Spleen (tissue), 7 donors: ENCODE data around the gene KCNRG.

Experiments
- POLR2A ChIP-seq, 3 donors: fragments of 450-650 bp; IDR thresholded peaks; one replicate each; pipeline ENCODE4 v1.5.1; 2017; ENCODE audit warnings: antibody characterized with exemption in 3 of 3, mild to moderate bottlenecking in 1 of 3
- POLR2AphosphoS5 ChIP-seq, 3 donors: sonication (generic); formaldehyde crosslinking; IDR thresholded peaks; one replicate each; pipeline ENCODE4 v1.5.1; 2017; ENCODE audit warnings: antibody characterized with exemption in 3 of 3
- TF ChIP-seq, protein P1 (sequence below), 11 experiments: fragments of 200-600 bp in 7 of 11; fragments of 450-650 bp in 4 of 11; sonication (generic) in 4 of 11; IDR thresholded peaks in 8 of 11; conservative IDR thresholded peaks in 3 of 11; 1 replicate in 7 of 11; 2 replicates in 4 of 11; pipeline versions ENCODE4 v1.4.0 to v1.8.0; 2016 to 2021; ENCODE audit warnings: antibody characterized with exemption in 11 of 11, inconsistent platforms in 4 of 11, mild to moderate bottlenecking in 1 of 11
- donor health status: DM: no; HTN: no; CAD: no; lungs with moderate emphysema.
- donor health status: DM: no; HTN: no; CAD: no.
- donor health status: DM: no; HTN: no; CAD: no.

DNA sequence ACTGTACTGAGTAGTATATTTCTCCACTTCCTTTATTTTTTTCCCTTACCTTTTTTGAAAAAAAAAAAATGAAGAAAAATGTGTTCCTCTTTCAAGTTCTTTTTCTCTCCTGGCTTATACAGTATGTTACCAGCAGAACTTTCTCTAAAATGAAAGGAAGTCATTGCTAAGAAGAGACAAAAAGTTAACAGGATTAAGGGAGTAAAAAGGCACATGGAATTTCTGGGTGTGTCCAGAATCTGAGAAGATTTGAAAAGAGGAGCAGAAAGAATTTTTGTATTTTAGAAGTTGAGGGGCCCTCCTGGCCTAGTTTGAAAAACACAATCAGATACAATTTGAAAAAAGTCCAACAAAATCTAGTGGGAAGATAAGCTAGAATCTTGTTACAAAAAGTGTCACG is 39.4 kb upstream of the KCNRG start:
- TF ChIP-seq, protein P1, sequence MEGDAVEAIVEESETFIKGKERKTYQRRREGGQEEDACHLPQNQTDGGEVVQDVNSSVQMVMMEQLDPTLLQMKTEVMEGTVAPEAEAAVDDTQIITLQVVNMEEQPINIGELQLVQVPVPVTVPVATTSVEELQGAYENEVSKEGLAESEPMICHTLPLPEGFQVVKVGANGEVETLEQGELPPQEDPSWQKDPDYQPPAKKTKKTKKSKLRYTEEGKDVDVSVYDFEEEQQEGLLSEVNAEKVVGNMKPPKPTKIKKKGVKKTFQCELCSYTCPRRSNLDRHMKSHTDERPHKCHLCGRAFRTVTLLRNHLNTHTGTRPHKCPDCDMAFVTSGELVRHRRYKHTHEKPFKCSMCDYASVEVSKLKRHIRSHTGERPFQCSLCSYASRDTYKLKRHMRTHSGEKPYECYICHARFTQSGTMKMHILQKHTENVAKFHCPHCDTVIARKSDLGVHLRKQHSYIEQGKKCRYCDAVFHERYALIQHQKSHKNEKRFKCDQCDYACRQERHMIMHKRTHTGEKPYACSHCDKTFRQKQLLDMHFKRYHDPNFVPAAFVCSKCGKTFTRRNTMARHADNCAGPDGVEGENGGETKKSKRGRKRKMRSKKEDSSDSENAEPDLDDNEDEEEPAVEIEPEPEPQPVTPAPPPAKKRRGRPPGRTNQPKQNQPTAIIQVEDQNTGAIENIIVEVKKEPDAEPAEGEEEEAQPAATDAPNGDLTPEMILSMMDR (IDR thresholded peaks at IDR 0.05 in 8 of 11, conservative IDR thresholded peaks at IDR 0.05 in 3 of 11): no peak
- TF ChIP-seq POLR2A (IDR thresholded peaks at IDR 0.05): no peak
- no peak for TF ChIP-seq POLR2AphosphoS5 (IDR thresholded peaks at IDR 0.05)
